Neural cell (in vitro differentiated cells): ENCODE results near the gene CRMP1.

ENCODE experiments used
- SMC3 ChIP-seq: fragments of 450-650 bp; conservative IDR thresholded peaks from 2 replicates; pipeline ENCODE4 v1.6.1; 2014; ENCODE audit warnings: antibody characterized with exemption, mild to moderate bottlenecking, moderate library complexity; ENCODE audit not compliant: poor library complexity
- TAF1 ChIP-seq: IDR thresholded peaks from 2 replicates; pipeline ENCODE4 v1.6.1; 2012; ENCODE audit warnings: low read depth
- TF ChIP-seq, protein P1 (sequence below): fragments of 450-650 bp; IDR thresholded peaks from 2 replicates; pipeline ENCODE4 v1.5.1; 2014; ENCODE audit warnings: antibody characterized with exemption, mild to moderate bottlenecking, moderate library complexity; ENCODE audit not compliant: poor library complexity, severe bottlenecking
- TF ChIP-seq, protein P2 (sequence below): IDR thresholded peaks from 2 replicates; pipeline ENCODE4 v1.6.1; 2012; ENCODE audit warnings: borderline replicate concordance

DNA sequence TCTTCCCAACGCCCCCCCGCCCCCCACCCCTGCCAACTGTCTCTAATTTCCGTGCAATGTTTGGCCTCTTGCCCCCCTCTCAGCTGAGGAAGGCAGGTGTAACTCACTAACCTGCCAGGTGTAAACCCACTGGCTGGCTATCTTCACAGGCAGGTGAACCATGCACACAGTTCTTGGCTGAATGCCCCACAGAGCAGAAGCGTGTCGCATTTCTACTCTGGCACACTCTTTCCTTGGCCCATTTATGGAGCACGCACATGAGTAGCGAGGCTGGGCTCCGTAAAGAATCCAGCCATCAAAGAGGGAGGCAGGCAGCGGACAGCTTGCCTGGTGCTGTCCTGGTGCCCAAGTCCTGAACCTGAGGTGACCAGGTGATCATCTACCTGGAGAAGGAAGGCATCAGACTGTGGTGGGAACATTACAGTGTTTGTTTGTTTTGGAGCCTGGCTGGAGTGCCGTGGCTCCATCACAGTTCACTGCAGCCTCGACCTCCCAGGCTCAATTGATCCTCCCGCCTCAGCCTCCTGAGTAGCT lies 39.2 kb upstream of the CRMP1 start:
- TF ChIP-seq SMC3 (no peak), TAF1 (no peak)
- TF ChIP-seq, protein P1, sequence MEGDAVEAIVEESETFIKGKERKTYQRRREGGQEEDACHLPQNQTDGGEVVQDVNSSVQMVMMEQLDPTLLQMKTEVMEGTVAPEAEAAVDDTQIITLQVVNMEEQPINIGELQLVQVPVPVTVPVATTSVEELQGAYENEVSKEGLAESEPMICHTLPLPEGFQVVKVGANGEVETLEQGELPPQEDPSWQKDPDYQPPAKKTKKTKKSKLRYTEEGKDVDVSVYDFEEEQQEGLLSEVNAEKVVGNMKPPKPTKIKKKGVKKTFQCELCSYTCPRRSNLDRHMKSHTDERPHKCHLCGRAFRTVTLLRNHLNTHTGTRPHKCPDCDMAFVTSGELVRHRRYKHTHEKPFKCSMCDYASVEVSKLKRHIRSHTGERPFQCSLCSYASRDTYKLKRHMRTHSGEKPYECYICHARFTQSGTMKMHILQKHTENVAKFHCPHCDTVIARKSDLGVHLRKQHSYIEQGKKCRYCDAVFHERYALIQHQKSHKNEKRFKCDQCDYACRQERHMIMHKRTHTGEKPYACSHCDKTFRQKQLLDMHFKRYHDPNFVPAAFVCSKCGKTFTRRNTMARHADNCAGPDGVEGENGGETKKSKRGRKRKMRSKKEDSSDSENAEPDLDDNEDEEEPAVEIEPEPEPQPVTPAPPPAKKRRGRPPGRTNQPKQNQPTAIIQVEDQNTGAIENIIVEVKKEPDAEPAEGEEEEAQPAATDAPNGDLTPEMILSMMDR = no peak
- TF ChIP-seq, protein P2, sequence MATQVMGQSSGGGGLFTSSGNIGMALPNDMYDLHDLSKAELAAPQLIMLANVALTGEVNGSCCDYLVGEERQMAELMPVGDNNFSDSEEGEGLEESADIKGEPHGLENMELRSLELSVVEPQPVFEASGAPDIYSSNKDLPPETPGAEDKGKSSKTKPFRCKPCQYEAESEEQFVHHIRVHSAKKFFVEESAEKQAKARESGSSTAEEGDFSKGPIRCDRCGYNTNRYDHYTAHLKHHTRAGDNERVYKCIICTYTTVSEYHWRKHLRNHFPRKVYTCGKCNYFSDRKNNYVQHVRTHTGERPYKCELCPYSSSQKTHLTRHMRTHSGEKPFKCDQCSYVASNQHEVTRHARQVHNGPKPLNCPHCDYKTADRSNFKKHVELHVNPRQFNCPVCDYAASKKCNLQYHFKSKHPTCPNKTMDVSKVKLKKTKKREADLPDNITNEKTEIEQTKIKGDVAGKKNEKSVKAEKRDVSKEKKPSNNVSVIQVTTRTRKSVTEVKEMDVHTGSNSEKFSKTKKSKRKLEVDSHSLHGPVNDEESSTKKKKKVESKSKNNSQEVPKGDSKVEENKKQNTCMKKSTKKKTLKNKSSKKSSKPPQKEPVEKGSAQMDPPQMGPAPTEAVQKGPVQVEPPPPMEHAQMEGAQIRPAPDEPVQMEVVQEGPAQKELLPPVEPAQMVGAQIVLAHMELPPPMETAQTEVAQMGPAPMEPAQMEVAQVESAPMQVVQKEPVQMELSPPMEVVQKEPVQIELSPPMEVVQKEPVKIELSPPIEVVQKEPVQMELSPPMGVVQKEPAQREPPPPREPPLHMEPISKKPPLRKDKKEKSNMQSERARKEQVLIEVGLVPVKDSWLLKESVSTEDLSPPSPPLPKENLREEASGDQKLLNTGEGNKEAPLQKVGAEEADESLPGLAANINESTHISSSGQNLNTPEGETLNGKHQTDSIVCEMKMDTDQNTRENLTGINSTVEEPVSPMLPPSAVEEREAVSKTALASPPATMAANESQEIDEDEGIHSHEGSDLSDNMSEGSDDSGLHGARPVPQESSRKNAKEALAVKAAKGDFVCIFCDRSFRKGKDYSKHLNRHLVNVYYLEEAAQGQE = no peak
